GM12878 (cell line): Measurements from ENCODE around the gene KARS1. TPM values are rescaled to one million over a fixed set of nuclear protein-coding genes. Genes with fewer than 3 reads are reported as not detected.

Experiments used
- ATAC-seq: fragments of 200-7000 bp; cut with Tn5 transposase; 3 replicates; pipeline ENCODE4 v1.9.1; 2020; ENCODE audit warnings: mild to moderate bottlenecking, moderate library complexity
- BruUV-seq: library from RNA; stranded (reverse); fragments of 400-500 nt; replicated peaks from 2 replicates; lab custom pipeline; 2021; lab: Mats Ljungman, UMichigan
- CTCF ChIA-PET: fragments of 300-600 bp; sonication (Branson Sonifier 250); formaldehyde crosslinking; extraction: SDS; loops from one replicate; lab custom pipeline; 2021; ENCODE audit warnings: inconsistent platforms; lab: Yijun Ruan, JAX
- POLR2A ChIA-PET: fragments of 350-600 bp; formaldehyde crosslinking; extraction: SDS; loops from one replicate; lab custom pipeline; 2021; ENCODE audit warnings: inconsistent platforms; lab: Charles Lee
- RAD21 ChIA-PET: fragments of 300-600 bp; sonication (Branson Sonifier 250); formaldehyde crosslinking; loops from one replicate; lab custom pipeline; 2023; ENCODE audit warnings: antibody characterized with exemption; ENCODE audit not compliant: unreplicated experiment; lab: Charles Lee
- SMC1A ChIA-PET: fragments of 300-600 bp; sonication (Branson Sonifier 250); formaldehyde crosslinking; loops from one replicate; lab custom pipeline; 2023; ENCODE audit not compliant: unreplicated experiment, uncharacterized antibody; lab: Charles Lee
- DNase-seq: peaks from one replicate; pipeline ENCODE4 v3.0.0-alpha.2; 2011; ENCODE audit warnings: low read depth, low spot score
- FAIRE-seq: peaks from 3 replicates; lab custom pipeline; 2011; peaks lifted over from hg19 to GRCh38; lab: Jason Lieb, UNC
- H2AFZ ChIP-seq: 2 replicates; pipeline ENCODE4 v1.6.0; 2011; ENCODE audit warnings: low read depth, low read length, control low read depth; ENCODE audit not compliant: control insufficient read depth
- H3K27ac ChIP-seq: 2 replicates; pipeline ENCODE4 v1.5.1; 2011; ENCODE audit warnings: control low read depth; ENCODE audit not compliant: control insufficient read depth, insufficient read depth
- H3K27me3 ChIP-seq, 2 experiments: replicated peaks in 1 of 2; 2 replicates each; pipeline versions ENCODE4 v1.6.0 to v1.6.1; 2011; ENCODE audit warnings: low read length in 1 of 2; ENCODE audit not compliant: control insufficient read depth in 2 of 2, insufficient read depth in 2 of 2
- H3K36me3 ChIP-seq, 2 experiments: 2 replicates each; pipeline ENCODE4 v1.5.1; 2011; ENCODE audit warnings: low read length in 1 of 2; ENCODE audit not compliant: control insufficient read depth in 2 of 2, insufficient read depth in 2 of 2
- H3K4me1 ChIP-seq: 2 replicates; pipeline ENCODE4 v1.6.1; 2011; ENCODE audit warnings: mild to moderate bottlenecking, low read length, moderate library complexity, mixed read lengths; ENCODE audit not compliant: control insufficient read depth, insufficient read depth
- H3K4me2 ChIP-seq: 2 replicates; pipeline ENCODE4 v1.6.0; 2011; ENCODE audit warnings: control low read depth; ENCODE audit not compliant: control insufficient read depth, insufficient read depth
- H3K4me3 ChIP-seq: fragments of 200-600 bp; sonication (generic); 2 replicates; pipeline ENCODE4 v1.5.1; 2016
- H3K79me2 ChIP-seq: 2 replicates; pipeline ENCODE4 v1.6.0; 2011; ENCODE audit warnings: low read length; ENCODE audit not compliant: control insufficient read depth, insufficient read depth
- H3K9ac ChIP-seq: 2 replicates; pipeline ENCODE4 v1.8.0; 2011; ENCODE audit warnings: low read length, control low read depth, mixed read lengths; ENCODE audit not compliant: control insufficient read depth, insufficient read depth
- H3K9me3 ChIP-seq: replicated peaks from 3 replicates; pipeline ENCODE4 v1.5.1; 2011; ENCODE audit warnings: mild to moderate bottlenecking, low read length; ENCODE audit not compliant: control insufficient read depth, insufficient read depth
- H4K20me1 ChIP-seq: 2 replicates; pipeline ENCODE4 v1.6.0; 2011; ENCODE audit not compliant: control insufficient read depth, insufficient read depth
- CHD4 ChIP-seq: fragments of 200-600 bp; sonication (generic); IDR thresholded peaks from 2 replicates; pipeline ENCODE4 v1.6.1; 2016; ENCODE audit warnings: mild to moderate bottlenecking
- JUND ChIP-seq: IDR thresholded peaks from 2 replicates; pipeline ENCODE4 v1.6.1; 2012; ENCODE audit warnings: low read depth, mild to moderate bottlenecking, low read length, improper control_type of control experiment, moderate library complexity
- WGBS: methylation state at CpG from one replicate; pipeline ENCODE4 v1.1.6; 2016; ENCODE audit warnings: low lambda C conversion rate; ENCODE audit not compliant: insufficient replicate concordance, insufficient coverage; ENCODE audit errors: missing lambda C conversion rate; 5-methylcytosine and 5-hydroxymethylcytosine counted together
- in situ Hi-C: fragments of 300-500 bp; cut with MboI; formaldehyde crosslinking; loops from 9 replicates; pipeline ENCODE4 v1.14.3; 2018; ENCODE audit warnings: mixed read lengths
- intact Hi-C: fragments of 100-400 bp; cut with micrococcal nuclease; formaldehyde crosslinking; loops from one replicate; pipeline ENCODE4 v1.14.2; 2022; ENCODE audit not compliant: unreplicated experiment
- polyA plus RNA-seq, 11 experiments: library from polyadenylated mRNA; depleted of rRNA in 4 of 11; unstranded in 6 of 11; stranded (reverse) in 5 of 11; fragments of >200 nt; fragmentation: Nextera tagmentation in 4 of 11; fragmentation: Illumina TruSeq in 1 of 11; extraction: Ambion mirVana in 4 of 11; extraction: Trizol in 1 of 11; gene quantifications; 1 replicate in 1 of 11; 2 replicates in 10 of 11; pipeline versions ENCODE4 v1.2.1 to v1.2.3, GENCODE V29; 2011 to 2016; ENCODE audit warnings: inconsistent platforms in 2 of 11, missing spikeins in 2 of 11, low read depth in 1 of 11
- total RNA-seq, 4 experiments: library from RNA; depleted of rRNA in 3 of 4; stranded (reverse); fragments of >200 nt in 3 of 4; fragmentation: Illumina TruSeq in 1 of 4; extraction: Trizol in 1 of 4; gene quantifications; 2 replicates each; pipeline versions ENCODE4 v1.2.1 to v1.2.3, GENCODE V29; 2013 to 2021

KARS1 gene
- total and polyA plus RNA-seq, 10 of the 15 experiments (the other 5 are each of a cell fraction or from before 2014, with no cell fraction given): 187 to 312 (median 211) TPM

GRCh38 chr16:75578212-75578611, 69.3 kb downstream of the KARS1 start:
- ChIA-PET CTCF (interaction anchor here (1.3 to 1.8 kb wide), 3 partner anchors 22 to 61 kb away, joined by 3 to 7 read pairs (median 5); partner anchors contain the start of gene TMEM231), RAD21 (no interaction called here), POLR2A (interaction anchor here (2.8 kb wide), 1 partner anchor 13 kb away, joined by 11 read pairs; the partner anchor contains the start of gene GABARAPL2), SMC1A (interaction anchor here (0.8 to 2.8 kb wide), 3 partner anchors 11 to 45 kb away, joined by 3 to 11 read pairs (median 6); partner anchors contain the start of genes ADAT1 and GABARAPL2)
- H3K9me3 ChIP-seq: no peaks in the 10 kb centered on the region
- peaks cover 20% of the 10 kb centered on the region for H3K79me2 ChIP-seq
- H2AFZ ChIP-seq: no peak overlapping the region
- no peaks in the 10 kb centered on the region for H3K27me3 ChIP-seq
- no peak overlapping the region for H3K27ac ChIP-seq
- 93% methylated on average over 7 of the region's 7 CpGs for WGBS
- ATAC-seq: no peak
- TF ChIP-seq CHD4 (no peak), JUND (no peak)
- TF ChIP-seq, all 136 proteins: peak for 0
- Histone ChIP-seq H3K36me3 (peaks cover 1 to 15% of the 10 kb centered on the region in 2 experiments), H4K20me1 (no peaks in the 10 kb centered on the region), H3K4me3 (no peak overlapping the region), H3K4me2 (no peak overlapping the region), H3K4me1 (peaks cover 45% of the 10 kb centered on the region), H3K9ac (no peak overlapping the region)
- intact Hi-C loops (no loop called here), in situ Hi-C loops (no loop called here)
- no TSS peak for BruUV-seq
- FAIRE-seq: no peak
- DNase-seq: no peak

Other genes with a start within 250 kb of the KARS1 start
Only the 7 nearest of the 11 such genes appear.
- 5.9 and 7.4 TPM in 2 replicates for gene TMEM231, start 91.4 kb downstream of the KARS1 start, total RNA-seq (2014; rRNA removed)
- gene TMEM231, start 91.4 kb downstream of the KARS1 start, total RNA-seq (2014; rRNA removed; fragmentation: Illumina TruSeq; extraction: Trizol): 4.3 TPM in 2 replicates
- gene TMEM231, start 91.4 kb downstream of the KARS1 start, total RNA-seq (2021): 5.6 and 5.9 TPM in 2 replicates
- 4.4 and 5.4 TPM in 2 replicates for gene TMEM231, start 91.4 kb downstream of the KARS1 start, polyA plus RNA-seq (2011; rRNA removed)
- 5.3 and 6.9 TPM in 2 replicates for gene TMEM231, start 91.4 kb downstream of the KARS1 start, polyA plus RNA-seq (2014; fragmentation: Illumina TruSeq; extraction: Trizol)
- 1 to 10 TPM; 1.2 TPM for gene TMEM231, start 91.4 kb downstream of the KARS1 start, polyA plus RNA-seq (2014; fragmentation: Nextera tagmentation; extraction: Ambion mirVana)
- gene TMEM231, start 91.4 kb downstream of the KARS1 start, polyA plus RNA-seq (2014; rRNA removed): 5.2 and 9.1 TPM in 2 replicates
- gene TMEM231, start 91.4 kb downstream of the KARS1 start, polyA plus RNA-seq (2016; fragmentation: Nextera tagmentation; extraction: Ambion mirVana): 1 to 10 TPM; 6.4 to 6.5 TPM
- gene GABARAPL2, start 81.3 kb downstream of the KARS1 start, total RNA-seq (2014; rRNA removed): 61.9 and 69.8 TPM in 2 replicates
- 69.9 and 70.7 TPM in 2 replicates for gene GABARAPL2, start 81.3 kb downstream of the KARS1 start, total RNA-seq (2014; rRNA removed; fragmentation: Illumina TruSeq; extraction: Trizol)
- gene GABARAPL2, start 81.3 kb downstream of the KARS1 start, total RNA-seq (2021): 102 and 106 TPM in 2 replicates
- 119 and 151 TPM in 2 replicates for gene GABARAPL2, start 81.3 kb downstream of the KARS1 start, polyA plus RNA-seq (2011; rRNA removed)
- gene GABARAPL2, start 81.3 kb downstream of the KARS1 start, polyA plus RNA-seq (2014; fragmentation: Illumina TruSeq; extraction: Trizol): 108 and 137 TPM in 2 replicates
- gene GABARAPL2, start 81.3 kb downstream of the KARS1 start, polyA plus RNA-seq (2014; fragmentation: Nextera tagmentation; extraction: Ambion mirVana): 100 to 1,000 TPM; 358 to 359 TPM
- 122 and 137 TPM in 2 replicates for gene GABARAPL2, start 81.3 kb downstream of the KARS1 start, polyA plus RNA-seq (2014; rRNA removed)
- 100 to 1,000 TPM; 260 to 266 TPM for gene GABARAPL2, start 81.3 kb downstream of the KARS1 start, polyA plus RNA-seq (2016; fragmentation: Nextera tagmentation; extraction: Ambion mirVana)
- gene ADAT1, start 24.4 kb downstream of the KARS1 start, total RNA-seq (2014; rRNA removed): 61.7 and 72.9 TPM in 2 replicates
- gene ADAT1, start 24.4 kb downstream of the KARS1 start, total RNA-seq (2014; rRNA removed; fragmentation: Illumina TruSeq; extraction: Trizol): 66.3 and 70.3 TPM in 2 replicates
- 70.0 and 72.3 TPM in 2 replicates for gene ADAT1, start 24.4 kb downstream of the KARS1 start, total RNA-seq (2021)
- 28.2 and 34.8 TPM in 2 replicates for gene ADAT1, start 24.4 kb downstream of the KARS1 start, polyA plus RNA-seq (2011; rRNA removed)
- gene ADAT1, start 24.4 kb downstream of the KARS1 start, polyA plus RNA-seq (2014; fragmentation: Illumina TruSeq; extraction: Trizol): 77.4 and 86.7 TPM in 2 replicates
- gene ADAT1, start 24.4 kb downstream of the KARS1 start, polyA plus RNA-seq (2014; fragmentation: Nextera tagmentation; extraction: Ambion mirVana): 10 to 100 TPM; 26.2 to 29.5 TPM
- 39.5 and 49.9 TPM in 2 replicates for gene ADAT1, start 24.4 kb downstream of the KARS1 start, polyA plus RNA-seq (2014; rRNA removed)
- gene ADAT1, start 24.4 kb downstream of the KARS1 start, polyA plus RNA-seq (2016; fragmentation: Nextera tagmentation; extraction: Ambion mirVana): 10 to 100 TPM; 43.9 to 65.2 TPM
- gene TERF2IP, start 108 bp upstream of the KARS1 start, total RNA-seq (2014; rRNA removed): 50.2 and 57.8 TPM in 2 replicates
- 60.1 and 62.4 TPM in 2 replicates for gene TERF2IP, start 108 bp upstream of the KARS1 start, total RNA-seq (2014; rRNA removed; fragmentation: Illumina TruSeq; extraction: Trizol)
- gene TERF2IP, start 108 bp upstream of the KARS1 start, total RNA-seq (2021): 56.5 and 57.4 TPM in 2 replicates
- gene TERF2IP, start 108 bp upstream of the KARS1 start, polyA plus RNA-seq (2011; rRNA removed): 50.5 and 73.9 TPM in 2 replicates
- gene TERF2IP, start 108 bp upstream of the KARS1 start, polyA plus RNA-seq (2014; fragmentation: Illumina TruSeq; extraction: Trizol): 77.9 and 103 TPM in 2 replicates
- 10 to 100 TPM; 19.6 to 40.6 TPM for gene TERF2IP, start 108 bp upstream of the KARS1 start, polyA plus RNA-seq (2014; fragmentation: Nextera tagmentation; extraction: Ambion mirVana)
- gene TERF2IP, start 108 bp upstream of the KARS1 start, polyA plus RNA-seq (2014; rRNA removed): 51.8 and 52.3 TPM in 2 replicates
- 10 to 100 TPM; 86.4 to 93.1 TPM for gene TERF2IP, start 108 bp upstream of the KARS1 start, polyA plus RNA-seq (2016; fragmentation: Nextera tagmentation; extraction: Ambion mirVana)
- gene CPHXL2, start 29.3 kb upstream of the KARS1 start, total RNA-seq (2014; rRNA removed): not detected in 2 replicates
- not detected in 2 replicates for gene CPHXL2, start 29.3 kb upstream of the KARS1 start, total RNA-seq (2014; rRNA removed; fragmentation: Illumina TruSeq; extraction: Trizol)
- not detected in 2 replicates for gene CPHXL2, start 29.3 kb upstream of the KARS1 start, total RNA-seq (2021)
- gene CPHXL2, start 29.3 kb upstream of the KARS1 start, polyA plus RNA-seq (2011; rRNA removed): not detected in 2 replicates
- gene CPHXL2, start 29.3 kb upstream of the KARS1 start, polyA plus RNA-seq (2014; fragmentation: Illumina TruSeq; extraction: Trizol): not detected in 2 replicates
- gene CPHXL2, start 29.3 kb upstream of the KARS1 start, polyA plus RNA-seq (2014; fragmentation: Nextera tagmentation; extraction: Ambion mirVana): not detected
- not detected in 2 replicates for gene CPHXL2, start 29.3 kb upstream of the KARS1 start, polyA plus RNA-seq (2014; rRNA removed)
- gene CPHXL2, start 29.3 kb upstream of the KARS1 start, polyA plus RNA-seq (2016; fragmentation: Nextera tagmentation; extraction: Ambion mirVana): not detected
- gene DUXB, start 53.8 kb upstream of the KARS1 start, total RNA-seq (2014; rRNA removed): not detected in 2 replicates
- gene DUXB, start 53.8 kb upstream of the KARS1 start, total RNA-seq (2014; rRNA removed; fragmentation: Illumina TruSeq; extraction: Trizol): not detected in 2 replicates
- not detected in 2 replicates for gene DUXB, start 53.8 kb upstream of the KARS1 start, total RNA-seq (2021)
- 0.05 TPM in 1 of 2 replicates, not detected in the other for gene DUXB, start 53.8 kb upstream of the KARS1 start, polyA plus RNA-seq (2011; rRNA removed)
- not detected in 2 replicates for gene DUXB, start 53.8 kb upstream of the KARS1 start, polyA plus RNA-seq (2014; fragmentation: Illumina TruSeq; extraction: Trizol)
- not detected for gene DUXB, start 53.8 kb upstream of the KARS1 start, polyA plus RNA-seq (2014; fragmentation: Nextera tagmentation; extraction: Ambion mirVana)
- not detected in 2 replicates for gene DUXB, start 53.8 kb upstream of the KARS1 start, polyA plus RNA-seq (2014; rRNA removed)
- not detected for gene DUXB, start 53.8 kb upstream of the KARS1 start, polyA plus RNA-seq (2016; fragmentation: Nextera tagmentation; extraction: Ambion mirVana)
- gene CPHXL, start 78.8 kb upstream of the KARS1 start, total RNA-seq (2014; rRNA removed): not detected in 2 replicates
- gene CPHXL, start 78.8 kb upstream of the KARS1 start, total RNA-seq (2014; rRNA removed; fragmentation: Illumina TruSeq; extraction: Trizol): not detected in 2 replicates
- gene CPHXL, start 78.8 kb upstream of the KARS1 start, total RNA-seq (2021): not detected in 2 replicates
- gene CPHXL, start 78.8 kb upstream of the KARS1 start, polyA plus RNA-seq (2011; rRNA removed): not detected in 2 replicates
- not detected in 2 replicates for gene CPHXL, start 78.8 kb upstream of the KARS1 start, polyA plus RNA-seq (2014; fragmentation: Illumina TruSeq; extraction: Trizol)
- gene CPHXL, start 78.8 kb upstream of the KARS1 start, polyA plus RNA-seq (2014; fragmentation: Nextera tagmentation; extraction: Ambion mirVana): not detected
- not detected in 2 replicates for gene CPHXL, start 78.8 kb upstream of the KARS1 start, polyA plus RNA-seq (2014; rRNA removed)
- gene CPHXL, start 78.8 kb upstream of the KARS1 start, polyA plus RNA-seq (2016; fragmentation: Nextera tagmentation; extraction: Ambion mirVana): under 1 TPM in 1 of 2 experiments, not detected in 1; 0.13 TPM